ENCODE measurements around the gene TNFRSF21.
"Not testable (repeated sequence)": the region's sequence is repeated elsewhere in the genome, so short reads cannot be mapped to it uniquely, and the experiment has no call there.

The TNFRSF21 gene

GRCh38 chr6:47319867-47320266, 10.2 kb upstream of the TNFRSF21 start:
- DNase-seq = no peak

GRCh38 chr6:47319382-47319781, 9.7 kb upstream of the TNFRSF21 start:
- no peak for DNase-seq

GRCh38 chr6:47318236-47318989, 8.7 kb upstream of the TNFRSF21 start:
- no peak for DNase-seq

- DNase-seq = not testable (repeated sequence)
Observed at GRCh38 chr6:47315181-47315580, 5.5 kb upstream of the TNFRSF21 start.

GRCh38 chr6:47310131-47310480, 401 bp upstream of the TNFRSF21 start:
- DNase-seq = no peak

- DNase-seq = peak; percentile 55
Observed at GRCh38 chr6:47308552-47309290, 984 bp downstream of the TNFRSF21 start.

GRCh38 chr6:47308198-47308517, 1.5 kb downstream of the TNFRSF21 start:
- peak; percentile 10 for DNase-seq

- DNase-seq = no peak
Observed at GRCh38 chr6:47307362-47308197, 2.1 kb downstream of the TNFRSF21 start.

GRCh38 chr6:47306887-47307286, 2.8 kb downstream of the TNFRSF21 start:
- no peak for DNase-seq

GRCh38 chr6:47303861-47304260, 5.8 kb downstream of the TNFRSF21 start:
- no peak for DNase-seq

- DNase-seq = no peak
Observed at GRCh38 chr6:47303342-47303741, 6.4 kb downstream of the TNFRSF21 start.

GRCh38 chr6:47302043-47302442, 7.7 kb downstream of the TNFRSF21 start:
- no peak for DNase-seq

- no peak for DNase-seq
Observed at GRCh38 chr6:47301441-47301840, 8.3 kb downstream of the TNFRSF21 start.

- DNase-seq = no peak
Observed at GRCh38 chr6:47300417-47300816, 9.3 kb downstream of the TNFRSF21 start.

GRCh38 chr6:47299965-47300364, 9.7 kb downstream of the TNFRSF21 start:
- no peak for DNase-seq

- no peak for DNase-seq
Observed at GRCh38 chr6:47298475-47298874, 11.2 kb downstream of the TNFRSF21 start.

GRCh38 chr6:47294990-47295389, 14.7 kb downstream of the TNFRSF21 start:
- no peak for DNase-seq

- DNase-seq = no peak
Observed at GRCh38 chr6:47292944-47293343, 16.8 kb downstream of the TNFRSF21 start.

- no peak for DNase-seq
Observed at GRCh38 chr6:47292027-47292426, 17.7 kb downstream of the TNFRSF21 start.

GRCh38 chr6:47290124-47290834, 19.4 kb downstream of the TNFRSF21 start:
- DNase-seq = no peak

- DNase-seq = no peak
Observed at GRCh38 chr6:47288267-47289090, 21.2 kb downstream of the TNFRSF21 start.

- DNase-seq = no peak
Observed at GRCh38 chr6:47286301-47286700, 23.4 kb downstream of the TNFRSF21 start.
